H1 (cell line): ENCODE data around the gene MYO1D. TPM values are rescaled to one million over a fixed set of nuclear protein-coding genes. Genes with fewer than 3 reads are reported as not detected.

Experiments used
- ASH2L ChIP-seq: fragments of 200-600, 300-600 bp; sonication (generic); IDR thresholded peaks from one replicate; pipeline ENCODE4 v1.7.1; 2017; ENCODE audit warnings: low read length
- BACH1 ChIP-seq: IDR thresholded peaks from 2 replicates; pipeline ENCODE4 v1.6.1; 2012; ENCODE audit warnings: low read length, improper control_type of control experiment
- BRCA1 ChIP-seq: IDR thresholded peaks from 2 replicates; pipeline ENCODE4 v1.6.1; 2012; ENCODE audit warnings: low read depth, low read length, improper control_type of control experiment
- CHD1 ChIP-seq: IDR thresholded peaks from 2 replicates; pipeline ENCODE4 v1.6.1; 2012; ENCODE audit warnings: low read depth, low read length, improper control_type of control experiment
- EZH2 ChIP-seq: fragments of 200-600 bp; sonication (generic); IDR thresholded peaks from 2 replicates; pipeline ENCODE4 v1.7.1; 2012; ENCODE audit warnings: low read depth, mild to moderate bottlenecking, moderate library complexity, low read length, inconsistent platforms; ENCODE audit not compliant: severe bottlenecking
- GABPA ChIP-seq: IDR thresholded peaks from 2 replicates; pipeline ENCODE4 v1.6.1; 2011; ENCODE audit warnings: mild to moderate bottlenecking, low read length, moderate library complexity, borderline replicate concordance; ENCODE audit not compliant: insufficient read depth
- HDAC2 ChIP-seq, 2 experiments: fragments of 300-600 bp in 1 of 2; sonication (generic) in 1 of 2; IDR thresholded peaks; 2 replicates each; pipeline ENCODE4 v1.6.1; 2011 to 2012; ENCODE audit warnings: low read depth in 2 of 2, low read length in 2 of 2, mild to moderate bottlenecking in 2 of 2, moderate library complexity in 2 of 2, borderline replicate concordance in 1 of 2, inconsistent platforms in 1 of 2
- SAP30 ChIP-seq: fragments of 300-600 bp; sonication (generic); IDR thresholded peaks from 2 replicates; pipeline ENCODE4 v1.7.1; 2012; ENCODE audit warnings: low read length, moderate library complexity, mild to moderate bottlenecking, inconsistent platforms; ENCODE audit not compliant: insufficient read depth, insufficient replicate concordance
- SIN3A ChIP-seq, 2 experiments: IDR thresholded peaks in 1 of 2; conservative IDR thresholded peaks in 1 of 2; 2 replicates each; pipeline ENCODE4 v1.6.1; 2011 to 2012; ENCODE audit warnings: low read length in 2 of 2, improper control_type of control experiment in 1 of 2, low read depth in 1 of 2, mild to moderate bottlenecking in 1 of 2
- TAF7 ChIP-seq: optimal IDR thresholded peaks from 2 replicates; pipeline ENCODE3; 2011; ENCODE audit warnings: low read depth, mild to moderate bottlenecking, inconsistent platforms, low read length, moderate library complexity, borderline replicate concordance
- polyA plus RNA-seq, 7 experiments: library from polyadenylated mRNA; depleted of rRNA in 3 of 7; stranded (reverse) in 5 of 7; unstranded in 2 of 7; fragments of >200 nt in 5 of 7; fragments of 200-250 nt in 2 of 7; gene quantifications; 1 replicate in 5 of 7; 2 replicates in 1 of 7; 4 replicates in 1 of 7; pipeline versions ENCODE4 v1.2.1 to v1.2.3, GENCODE V29; 2011 to 2013; ENCODE audit warnings: missing spikeins in 2 of 7, mixed read lengths in 2 of 7
- total RNA-seq: library from RNA; stranded (reverse); fragmentation: NEBNext Ultra II Directional; extraction: Animal tissue kit (Norgen Biotek cat#: 25700); gene quantifications from 2 replicates; pipeline ENCODE4 v1.2.1, GENCODE V29; 2021
- TF ChIP-seq, protein P1 (sequence below): fragments of 300-600 bp; sonication (generic); IDR thresholded peaks from 2 replicates; pipeline ENCODE4 v1.7.1; 2012; ENCODE audit warnings: low read length, moderate library complexity, mild to moderate bottlenecking, inconsistent platforms; ENCODE audit not compliant: insufficient replicate concordance

The MYO1D gene
- total and polyA plus RNA-seq, 2 of the 8 experiments (the other 6 are each of a cell fraction or from before 2014, with no cell fraction given) = 6.5 to 25.4 TPM

DNA sequence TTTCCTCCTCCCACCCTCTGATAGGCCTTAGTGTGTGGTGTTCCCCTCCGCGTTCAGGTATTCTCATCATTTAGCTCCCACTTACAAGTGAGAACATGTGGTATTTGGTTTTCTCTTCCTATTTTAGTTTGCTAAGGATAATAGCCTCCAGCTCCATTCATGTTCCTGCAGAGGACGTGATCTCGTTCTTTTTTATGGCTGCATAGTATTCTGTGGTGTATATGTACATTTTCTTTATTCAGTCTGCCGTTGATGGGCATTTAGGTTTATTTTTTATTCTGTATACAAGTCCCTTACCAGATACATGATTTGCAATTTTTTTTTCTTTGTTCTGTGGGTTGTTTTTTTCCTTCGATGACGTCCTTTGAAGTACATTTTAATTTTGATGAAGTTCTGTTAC lies 409.0 kb downstream of the MYO1D start (continued):
- TF ChIP-seq, protein P1, sequence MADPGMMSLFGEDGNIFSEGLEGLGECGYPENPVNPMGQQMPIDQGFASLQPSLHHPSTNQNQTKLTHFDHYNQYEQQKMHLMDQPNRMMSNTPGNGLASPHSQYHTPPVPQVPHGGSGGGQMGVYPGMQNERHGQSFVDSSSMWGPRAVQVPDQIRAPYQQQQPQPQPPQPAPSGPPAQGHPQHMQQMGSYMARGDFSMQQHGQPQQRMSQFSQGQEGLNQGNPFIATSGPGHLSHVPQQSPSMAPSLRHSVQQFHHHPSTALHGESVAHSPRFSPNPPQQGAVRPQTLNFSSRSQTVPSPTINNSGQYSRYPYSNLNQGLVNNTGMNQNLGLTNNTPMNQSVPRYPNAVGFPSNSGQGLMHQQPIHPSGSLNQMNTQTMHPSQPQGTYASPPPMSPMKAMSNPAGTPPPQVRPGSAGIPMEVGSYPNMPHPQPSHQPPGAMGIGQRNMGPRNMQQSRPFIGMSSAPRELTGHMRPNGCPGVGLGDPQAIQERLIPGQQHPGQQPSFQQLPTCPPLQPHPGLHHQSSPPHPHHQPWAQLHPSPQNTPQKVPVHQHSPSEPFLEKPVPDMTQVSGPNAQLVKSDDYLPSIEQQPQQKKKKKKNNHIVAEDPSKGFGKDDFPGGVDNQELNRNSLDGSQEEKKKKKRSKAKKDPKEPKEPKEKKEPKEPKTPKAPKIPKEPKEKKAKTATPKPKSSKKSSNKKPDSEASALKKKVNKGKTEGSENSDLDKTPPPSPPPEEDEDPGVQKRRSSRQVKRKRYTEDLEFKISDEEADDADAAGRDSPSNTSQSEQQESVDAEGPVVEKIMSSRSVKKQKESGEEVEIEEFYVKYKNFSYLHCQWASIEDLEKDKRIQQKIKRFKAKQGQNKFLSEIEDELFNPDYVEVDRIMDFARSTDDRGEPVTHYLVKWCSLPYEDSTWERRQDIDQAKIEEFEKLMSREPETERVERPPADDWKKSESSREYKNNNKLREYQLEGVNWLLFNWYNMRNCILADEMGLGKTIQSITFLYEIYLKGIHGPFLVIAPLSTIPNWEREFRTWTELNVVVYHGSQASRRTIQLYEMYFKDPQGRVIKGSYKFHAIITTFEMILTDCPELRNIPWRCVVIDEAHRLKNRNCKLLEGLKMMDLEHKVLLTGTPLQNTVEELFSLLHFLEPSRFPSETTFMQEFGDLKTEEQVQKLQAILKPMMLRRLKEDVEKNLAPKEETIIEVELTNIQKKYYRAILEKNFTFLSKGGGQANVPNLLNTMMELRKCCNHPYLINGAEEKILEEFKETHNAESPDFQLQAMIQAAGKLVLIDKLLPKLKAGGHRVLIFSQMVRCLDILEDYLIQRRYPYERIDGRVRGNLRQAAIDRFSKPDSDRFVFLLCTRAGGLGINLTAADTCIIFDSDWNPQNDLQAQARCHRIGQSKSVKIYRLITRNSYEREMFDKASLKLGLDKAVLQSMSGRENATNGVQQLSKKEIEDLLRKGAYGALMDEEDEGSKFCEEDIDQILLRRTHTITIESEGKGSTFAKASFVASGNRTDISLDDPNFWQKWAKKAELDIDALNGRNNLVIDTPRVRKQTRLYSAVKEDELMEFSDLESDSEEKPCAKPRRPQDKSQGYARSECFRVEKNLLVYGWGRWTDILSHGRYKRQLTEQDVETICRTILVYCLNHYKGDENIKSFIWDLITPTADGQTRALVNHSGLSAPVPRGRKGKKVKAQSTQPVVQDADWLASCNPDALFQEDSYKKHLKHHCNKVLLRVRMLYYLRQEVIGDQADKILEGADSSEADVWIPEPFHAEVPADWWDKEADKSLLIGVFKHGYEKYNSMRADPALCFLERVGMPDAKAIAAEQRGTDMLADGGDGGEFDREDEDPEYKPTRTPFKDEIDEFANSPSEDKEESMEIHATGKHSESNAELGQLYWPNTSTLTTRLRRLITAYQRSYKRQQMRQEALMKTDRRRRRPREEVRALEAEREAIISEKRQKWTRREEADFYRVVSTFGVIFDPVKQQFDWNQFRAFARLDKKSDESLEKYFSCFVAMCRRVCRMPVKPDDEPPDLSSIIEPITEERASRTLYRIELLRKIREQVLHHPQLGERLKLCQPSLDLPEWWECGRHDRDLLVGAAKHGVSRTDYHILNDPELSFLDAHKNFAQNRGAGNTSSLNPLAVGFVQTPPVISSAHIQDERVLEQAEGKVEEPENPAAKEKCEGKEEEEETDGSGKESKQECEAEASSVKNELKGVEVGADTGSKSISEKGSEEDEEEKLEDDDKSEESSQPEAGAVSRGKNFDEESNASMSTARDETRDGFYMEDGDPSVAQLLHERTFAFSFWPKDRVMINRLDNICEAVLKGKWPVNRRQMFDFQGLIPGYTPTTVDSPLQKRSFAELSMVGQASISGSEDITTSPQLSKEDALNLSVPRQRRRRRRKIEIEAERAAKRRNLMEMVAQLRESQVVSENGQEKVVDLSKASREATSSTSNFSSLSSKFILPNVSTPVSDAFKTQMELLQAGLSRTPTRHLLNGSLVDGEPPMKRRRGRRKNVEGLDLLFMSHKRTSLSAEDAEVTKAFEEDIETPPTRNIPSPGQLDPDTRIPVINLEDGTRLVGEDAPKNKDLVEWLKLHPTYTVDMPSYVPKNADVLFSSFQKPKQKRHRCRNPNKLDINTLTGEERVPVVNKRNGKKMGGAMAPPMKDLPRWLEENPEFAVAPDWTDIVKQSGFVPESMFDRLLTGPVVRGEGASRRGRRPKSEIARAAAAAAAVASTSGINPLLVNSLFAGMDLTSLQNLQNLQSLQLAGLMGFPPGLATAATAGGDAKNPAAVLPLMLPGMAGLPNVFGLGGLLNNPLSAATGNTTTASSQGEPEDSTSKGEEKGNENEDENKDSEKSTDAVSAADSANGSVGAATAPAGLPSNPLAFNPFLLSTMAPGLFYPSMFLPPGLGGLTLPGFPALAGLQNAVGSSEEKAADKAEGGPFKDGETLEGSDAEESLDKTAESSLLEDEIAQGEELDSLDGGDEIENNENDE = no peak
- no peak for TF ChIP-seq ASH2L
- no peak for TF ChIP-seq HDAC2 (IDR thresholded peaks at IDR 0.05; ENCODE audit: borderline replicate concordance in 1 of 2, low read depth in 2 of 2, low read length in 2 of 2)
- no peak for TF ChIP-seq CHD1
- no peak for TF ChIP-seq SAP30
- TF ChIP-seq TAF7 = no peak
- TF ChIP-seq EZH2 = no peak
- TF ChIP-seq BRCA1 = no peak
- no peak for TF ChIP-seq GABPA
- no peak for TF ChIP-seq SIN3A (conservative IDR thresholded peaks at IDR 0.05 in 1 of 2, IDR thresholded peaks at IDR 0.05 in 1 of 2; ENCODE audit: low read depth in 1 of 2, low read length in 2 of 2)
- no peak for TF ChIP-seq BACH1
